ENCODE measurements around the gene SHROOM2.

- TF ChIP-seq TCF7L2 (IDR thresholded peaks at IDR 0.05; ENCODE audit: borderline replicate concordance, low read depth, low read length) (no peak), CTCF (tag by site-specific recombination; IDR thresholded peaks at IDR 0.05) (no peak), ZNF513 (tag by site-specific recombination; IDR thresholded peaks at IDR 0.05) (no peak), PRDM10 (tag by site-specific recombination; IDR thresholded peaks at IDR 0.05) (no peak), ZBTB8A (tag by site-specific recombination; IDR thresholded peaks at IDR 0.05) (no peak), YY1 (tag by site-specific recombination; IDR thresholded peaks at IDR 0.05) (no peak), ZNF398 (tag by site-specific recombination; IDR thresholded peaks at IDR 0.05) (no peak), ZNF76 (tag by site-specific recombination; IDR thresholded peaks at IDR 0.05; ENCODE audit: borderline replicate concordance, low read depth) (no peak), ZFP3 (tag by site-specific recombination; IDR thresholded peaks at IDR 0.05; ENCODE audit: low read depth) (no peak), REST (tag by site-specific recombination; IDR thresholded peaks at IDR 0.05) (no peak), ZNF138 (tag by site-specific recombination; IDR thresholded peaks at IDR 0.05; ENCODE audit: borderline replicate concordance) (no peak)
Measured at GRCh38 chrX:9871701-9872268, 85.6 kb downstream of the SHROOM2 start.

Data from HEK293 (cell line).